GM18517 (cell line): ENCODE data around the gene GNAQ.
"Not testable (repeated sequence)": the region's sequence is repeated elsewhere in the genome, so short reads cannot be mapped to it uniquely, and the experiment has no call there.

Source experiments
- ATAC-seq: cut with Tn5 transposase; IDR thresholded peaks from one replicate; pipeline ENCODE4 v1.9.1; 2021; ENCODE audit warnings: mild to moderate bottlenecking, moderate library complexity; ENCODE audit not compliant: unreplicated experiment

Gene GNAQ

DNA sequence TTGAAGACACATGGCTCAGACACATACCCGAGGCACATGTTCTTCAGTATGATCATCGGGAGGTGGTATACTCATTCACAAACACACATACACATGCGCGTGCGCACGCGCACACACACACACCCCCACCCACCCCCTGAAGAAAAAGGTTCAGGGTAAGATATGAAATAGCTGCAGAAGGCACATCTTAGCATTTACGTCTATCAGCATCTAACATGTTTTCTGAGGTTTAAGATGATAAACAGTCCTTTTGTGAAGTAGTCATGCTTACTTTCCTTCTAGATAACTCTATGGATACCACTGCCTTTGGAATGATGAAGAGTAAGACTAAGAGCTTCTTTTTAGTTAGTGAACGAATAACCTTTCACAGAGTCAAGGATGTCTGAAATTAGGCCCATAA, 278.4 kb downstream of the GNAQ start:
- ATAC-seq, result no peak

DNA sequence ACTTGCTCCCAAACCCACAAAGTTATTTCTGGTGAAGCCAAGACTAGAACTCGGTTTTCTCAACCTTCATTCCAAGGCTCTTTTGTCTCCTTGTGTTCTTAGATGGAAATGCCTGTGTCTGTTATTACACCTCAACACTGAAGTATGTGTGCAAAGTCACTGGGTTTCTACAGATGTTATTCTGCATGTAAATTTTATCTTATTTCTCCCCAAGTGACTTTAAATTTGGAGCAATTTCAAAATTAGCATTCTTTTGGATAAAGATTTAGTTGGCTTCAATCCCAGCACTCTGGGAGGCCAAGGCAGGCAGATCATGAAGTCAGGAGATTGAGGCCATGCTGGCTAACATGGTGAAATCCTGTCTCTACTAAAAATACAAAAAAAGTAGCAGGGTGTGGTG, 279.1 kb downstream of the GNAQ start:
- ATAC-seq, result no peak

DNA sequence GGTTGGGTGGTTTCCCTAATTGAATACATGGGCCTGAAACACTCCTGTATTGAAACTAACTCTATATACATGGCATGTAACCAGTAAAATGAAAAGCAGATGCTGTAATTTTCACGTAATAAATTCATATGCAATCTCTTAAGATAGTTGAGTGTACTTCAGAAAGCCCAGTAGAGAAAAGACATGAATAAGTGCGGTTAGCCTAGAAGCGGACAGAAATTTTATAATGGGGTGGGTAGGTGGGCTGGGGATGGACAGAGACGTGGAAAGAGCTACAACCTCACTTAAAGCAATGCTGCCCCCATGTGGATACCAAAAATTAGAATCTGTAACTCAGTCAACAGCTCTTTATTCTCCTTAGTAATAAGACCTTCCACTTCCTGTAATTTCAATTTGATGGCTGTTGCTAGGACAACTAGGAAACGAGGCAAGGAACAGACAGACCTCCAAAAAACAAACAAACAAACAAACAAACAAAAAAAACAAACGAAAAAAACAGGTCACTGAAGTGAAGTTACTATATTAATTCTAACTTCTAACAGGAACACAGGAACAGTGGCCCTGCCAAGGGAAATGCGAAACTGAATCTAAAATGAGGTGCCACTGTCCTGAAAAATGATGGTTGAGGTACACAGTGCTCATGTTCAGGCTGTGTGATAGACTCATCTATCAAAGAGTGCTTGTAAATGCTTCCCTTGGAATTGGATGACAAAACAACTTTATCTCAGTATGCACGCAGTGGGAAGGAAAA, 280.1 kb downstream of the GNAQ start:
- no peak for ATAC-seq

DNA sequence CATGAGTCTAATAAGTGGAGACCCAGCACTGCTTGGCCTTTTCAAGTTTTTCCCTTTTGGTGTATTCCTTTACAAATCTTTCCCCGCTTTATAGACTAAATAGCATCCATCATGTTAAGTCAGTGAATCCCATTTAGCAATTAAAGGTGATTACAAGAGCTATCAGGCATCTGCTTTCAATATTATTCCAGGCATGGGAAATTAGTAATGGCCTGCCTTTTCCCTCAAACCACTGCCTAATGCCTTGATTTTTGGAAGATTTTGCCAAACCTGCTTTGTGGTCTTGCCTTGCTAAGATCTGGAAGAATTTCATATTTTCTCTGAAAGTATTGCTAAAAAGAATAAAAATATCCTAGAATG, 280.6 kb downstream of the GNAQ start:
- no peak for ATAC-seq

DNA sequence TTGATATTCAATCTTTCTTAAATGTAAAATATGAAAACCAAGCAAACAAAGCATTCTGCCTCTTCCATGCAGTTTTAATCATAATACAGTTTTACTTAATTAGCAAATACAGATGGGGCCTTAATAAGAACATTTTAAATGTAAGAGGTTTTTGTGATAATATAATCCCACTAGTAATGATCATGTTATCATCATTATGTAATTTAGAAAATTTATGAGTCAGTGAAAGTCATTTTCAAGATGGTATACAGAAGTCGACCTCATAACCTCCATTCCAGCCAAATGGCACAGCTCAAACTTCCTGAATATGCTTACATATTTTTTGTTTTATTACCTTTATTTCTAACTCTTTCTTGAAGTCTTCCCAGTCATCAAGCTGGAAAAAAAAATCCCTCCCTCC, 281.3 kb downstream of the GNAQ start:
- ATAC-seq, result no peak

- ATAC-seq, result no peak
Measured at GRCh38 chr9:77748214-77748772, 283.3 kb downstream of the GNAQ start.

DNA sequence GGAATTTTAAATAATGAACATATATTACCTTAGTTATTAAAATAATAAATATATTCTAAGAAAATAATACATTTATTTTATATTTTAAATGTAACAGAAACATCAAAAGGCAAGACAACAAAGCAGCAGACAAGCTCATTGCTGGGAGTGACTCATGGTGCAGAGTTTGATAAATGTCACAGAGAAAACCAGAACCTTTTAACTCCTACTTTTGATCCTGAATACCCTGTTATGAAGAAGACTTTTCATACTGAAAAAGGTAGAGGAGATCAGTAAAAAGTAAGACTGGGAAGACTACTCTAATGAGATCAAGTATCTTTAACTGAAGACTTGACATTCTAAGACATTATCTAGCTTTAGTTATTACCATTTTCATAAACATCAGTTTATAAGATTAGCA, 284.4 kb downstream of the GNAQ start:
- no peak for ATAC-seq

GRCh38 chr9:77744841-77745430, 286.7 kb downstream of the GNAQ start:
- ATAC-seq, result no peak

DNA sequence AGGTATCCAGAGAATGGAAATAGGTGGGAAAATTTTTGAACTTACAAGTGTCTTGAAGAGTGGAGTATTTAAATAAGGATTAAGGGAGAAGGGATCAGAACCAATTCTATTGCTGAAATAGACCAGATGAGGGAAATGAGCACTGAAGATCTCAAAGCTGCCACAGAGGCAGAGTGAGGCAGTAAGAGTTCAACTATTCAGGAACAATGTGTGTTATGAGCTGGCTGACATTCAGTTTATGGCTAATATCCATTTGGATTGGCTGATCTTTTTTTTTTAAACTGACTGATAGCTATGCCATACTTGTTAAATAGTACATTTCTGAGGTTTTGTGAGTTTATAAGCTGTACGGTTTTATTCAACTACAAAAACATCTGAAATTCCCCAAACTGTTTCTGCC, 288.2 kb downstream of the GNAQ start:
- ATAC-seq, result no peak

- no peak for ATAC-seq
Measured at GRCh38 chr9:77738932-77739331, 292.7 kb downstream of the GNAQ start.

DNA sequence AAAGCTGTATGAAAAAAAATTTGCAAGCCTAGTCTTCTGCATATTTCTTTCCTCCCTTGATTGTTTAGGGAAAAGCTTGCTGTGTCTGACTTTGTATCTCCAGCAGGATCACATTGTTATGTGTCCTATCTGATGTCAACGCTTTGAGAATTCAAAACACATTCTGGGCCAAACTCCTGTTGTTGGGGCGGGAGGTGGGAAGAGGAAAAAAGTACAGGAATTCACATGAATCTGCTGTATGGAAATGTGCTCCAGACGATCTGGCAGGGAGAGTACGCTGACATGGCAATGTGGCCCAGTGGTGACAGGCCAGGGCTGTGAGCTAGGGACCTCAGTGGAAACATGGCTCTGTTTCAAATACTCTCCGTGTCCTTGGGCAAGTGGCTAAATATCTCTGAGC, 296.1 kb downstream of the GNAQ start:
- ATAC-seq, result no peak

DNA sequence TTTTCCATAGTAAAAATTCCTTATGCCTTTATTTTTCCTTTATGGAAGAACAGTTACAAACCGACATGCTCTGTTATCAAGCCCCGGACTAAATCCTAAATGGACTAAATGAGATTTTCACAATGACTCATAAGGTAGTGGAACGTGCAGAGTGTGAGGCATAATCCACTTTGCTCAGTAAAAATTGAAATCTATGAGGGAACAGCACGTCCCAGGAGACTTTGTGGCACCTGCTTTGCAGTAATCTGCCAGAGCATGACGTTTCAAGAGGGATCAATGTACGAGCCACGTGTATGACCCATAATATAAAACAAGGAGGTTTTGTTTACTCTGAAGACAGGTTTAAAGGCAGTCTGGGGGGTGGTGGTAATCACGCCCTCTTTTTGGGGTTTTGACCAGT, 299.7 kb downstream of the GNAQ start:
- no peak for ATAC-seq

- ATAC-seq, result no peak
Measured at GRCh38 chr9:77731008-77731698, 300.5 kb downstream of the GNAQ start.

GRCh38 chr9:77729177-77729576, 302.4 kb downstream of the GNAQ start:
- ATAC-seq, result no peak

DNA sequence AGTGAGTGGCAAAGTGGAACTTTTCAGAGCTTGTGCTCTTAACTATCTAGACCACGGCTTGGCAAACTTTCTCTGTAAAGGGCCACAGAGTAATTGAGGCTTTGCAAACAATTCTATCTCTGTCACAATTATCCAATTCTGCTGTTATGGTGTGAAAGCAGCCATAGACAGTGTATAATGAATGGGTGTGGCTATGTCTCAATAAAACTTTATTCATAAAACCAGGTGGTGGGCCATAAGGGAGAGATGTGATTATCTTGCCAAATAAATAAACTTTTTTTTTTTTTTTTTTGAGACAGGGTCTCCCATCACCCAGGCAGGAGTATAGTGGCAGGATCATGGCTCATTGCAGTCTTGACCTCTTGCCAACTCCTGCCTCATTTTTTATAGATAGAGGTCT, 304.8 kb downstream of the GNAQ start:
- ATAC-seq, result no peak

- no peak for ATAC-seq
Measured at GRCh38 chr9:77726289-77726688, 305.3 kb downstream of the GNAQ start.

GRCh38 chr9:77725820-77726219, 305.8 kb downstream of the GNAQ start:
- no peak for ATAC-seq

GRCh38 chr9:77725046-77725694, 306.4 kb downstream of the GNAQ start:
- no peak for ATAC-seq

DNA sequence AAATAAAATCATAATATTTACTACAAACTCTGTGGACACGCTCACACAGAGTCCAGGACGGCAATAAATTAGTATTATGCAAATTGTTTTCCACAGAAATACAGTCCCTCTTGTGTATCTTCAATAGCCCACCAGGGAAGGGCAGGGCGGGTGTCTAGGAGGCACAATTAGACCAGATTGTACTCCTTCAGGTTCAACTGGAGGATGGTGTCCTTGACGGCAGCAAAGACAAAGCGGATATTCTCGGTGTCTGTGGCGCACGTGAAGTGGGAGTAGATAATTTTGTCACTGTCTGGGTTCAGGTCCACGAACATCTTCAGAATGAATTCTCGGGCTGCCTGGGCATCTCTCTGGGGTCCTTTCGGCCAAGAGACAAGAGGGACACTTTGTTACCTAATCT, 310.5 kb downstream of the GNAQ start:
- ATAC-seq, result not testable (repeated sequence)

DNA sequence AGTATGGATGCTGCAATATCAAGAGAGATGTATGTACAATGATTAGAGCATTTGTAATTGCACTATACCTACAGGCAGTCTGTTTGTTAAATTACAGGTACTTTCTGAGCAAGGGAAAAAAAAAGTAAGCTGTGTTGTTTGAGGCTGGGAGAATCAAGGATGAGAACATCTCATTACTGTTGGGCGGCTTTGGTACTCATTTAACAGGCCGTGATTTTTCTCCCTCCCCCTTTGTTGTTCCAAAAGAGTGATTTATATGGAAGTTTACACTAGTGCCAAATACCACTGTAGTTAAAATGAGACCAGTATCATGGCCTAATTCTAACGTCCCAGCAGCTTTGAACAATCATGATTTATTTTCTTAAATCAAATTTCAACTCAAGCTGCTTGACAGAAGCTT, 312.3 kb downstream of the GNAQ start:
- no peak for ATAC-seq

DNA sequence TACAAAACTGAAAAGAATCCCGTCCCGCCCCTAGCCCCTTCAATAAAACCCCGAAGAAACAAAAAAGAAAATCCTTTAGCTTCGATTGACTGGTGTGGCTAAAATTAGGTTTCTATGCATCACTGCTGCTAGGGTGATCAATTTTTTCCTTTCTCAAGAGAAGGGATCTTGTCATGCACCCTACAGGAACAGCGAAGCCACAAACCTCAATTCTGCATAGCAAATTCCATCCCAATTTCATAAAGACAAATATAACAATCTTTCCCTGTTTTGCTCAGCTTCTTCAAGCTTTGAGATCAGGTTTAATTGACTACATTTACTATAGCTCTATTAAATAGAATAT, 313.3 kb downstream of the GNAQ start:
- ATAC-seq, result not testable (repeated sequence)
